GM15510 (cell line): ENCODE measurements around the gene SMIM22.

Experiments
- POLR2A ChIP-seq: IDR thresholded peaks from 3 replicates; pipeline ENCODE4 v1.6.1; 2011; ENCODE audit warnings: borderline replicate concordance; ENCODE audit not compliant: insufficient read length; ENCODE audit errors: extremely low read depth

SMIM22 gene

GRCh38 chr16:4785758-4786433 is 9.3 kb upstream of the SMIM22 start:
- TF ChIP-seq POLR2A, result no peak

DNA sequence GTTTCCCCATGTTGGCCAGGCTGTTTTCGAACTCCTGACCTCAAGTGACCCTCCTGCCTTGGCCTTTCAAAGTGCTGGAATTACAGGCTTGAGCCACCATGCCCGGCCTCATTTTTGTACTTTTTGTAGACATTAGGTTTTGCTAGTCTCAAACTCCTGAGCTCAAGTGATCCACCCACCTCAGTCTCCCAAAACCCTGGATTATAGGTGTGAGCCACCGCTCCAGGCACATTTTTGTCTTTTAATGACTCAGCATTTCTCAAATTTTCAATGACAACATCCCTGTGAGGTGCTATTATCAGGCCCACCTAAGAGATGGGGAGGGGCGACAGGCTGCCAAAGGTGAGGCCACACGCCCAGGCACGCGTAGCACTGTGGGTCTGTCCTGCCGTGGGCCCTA is 8.1 kb upstream of the SMIM22 start:
- no peak for TF ChIP-seq POLR2A

- TF ChIP-seq POLR2A, result no peak
These were observed 7.3 kb upstream of the SMIM22 start, which contains the start of gene SEPTIN12 for GRCh38 chr16:4787627-4788482. TSS of gene SEPTIN12 (minus strand) at chr16:4788345. CDS start at chr16:4787645, 700 bp downstream.

GRCh38 chr16:4788489-4788889 is 6.7 kb upstream of the SMIM22 start:
- no peak for TF ChIP-seq POLR2A

DNA sequence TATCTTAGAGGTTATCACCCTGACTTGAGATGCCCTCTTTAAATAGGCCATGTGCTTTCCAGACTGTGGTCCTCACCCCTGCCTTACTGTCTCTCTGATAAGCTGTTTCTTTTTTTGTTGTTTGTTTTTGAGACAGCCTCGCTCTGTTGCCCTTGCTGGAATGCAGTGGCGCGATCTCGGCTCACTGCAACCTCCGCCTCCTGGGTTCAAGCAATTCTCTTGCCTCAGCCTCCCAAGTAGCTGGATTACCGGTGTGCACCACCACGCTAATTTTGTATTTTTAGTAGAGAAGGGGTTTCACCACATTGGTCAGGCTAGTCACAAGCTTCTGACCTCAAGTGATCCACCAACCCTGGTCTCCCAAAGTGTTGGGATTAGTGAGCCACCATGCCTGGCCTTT is 6.3 kb upstream of the SMIM22 start:
- TF ChIP-seq POLR2A, result no peak

GRCh38 chr16:4790261-4790660 is 4.9 kb upstream of the SMIM22 start:
- no peak for TF ChIP-seq POLR2A

GRCh38 chr16:4790871-4791270 is 4.3 kb upstream of the SMIM22 start:
- no peak for TF ChIP-seq POLR2A

DNA sequence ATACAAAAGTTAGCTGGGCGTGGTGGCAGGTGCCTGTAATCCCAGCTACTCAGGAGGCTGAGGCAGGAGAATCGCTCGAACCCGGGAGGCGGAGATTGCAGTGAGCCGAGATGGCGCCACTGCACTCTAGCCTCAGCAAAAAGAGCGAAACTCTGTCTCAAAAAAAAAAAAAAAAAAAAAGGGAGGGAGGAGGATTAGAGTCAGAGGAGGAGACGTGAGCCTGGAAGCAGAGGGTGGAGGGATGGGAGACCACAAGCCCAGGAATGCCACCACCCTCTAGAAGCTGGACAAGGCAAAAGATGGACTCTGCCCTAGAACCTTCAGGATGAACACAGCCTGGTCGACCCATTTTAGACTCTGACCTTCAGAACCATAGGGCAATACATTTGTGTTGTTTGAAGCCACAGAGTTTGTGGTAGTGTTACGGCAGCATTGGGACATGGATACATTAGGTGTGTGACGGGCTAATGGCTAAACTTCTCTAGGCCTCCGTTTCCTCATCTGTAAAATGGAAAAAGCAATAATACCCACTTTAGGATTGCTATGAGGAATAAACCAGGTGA is 2.1 kb upstream of the SMIM22 start:
- TF ChIP-seq POLR2A, result no peak

- no peak for TF ChIP-seq POLR2A
These were observed 831 bp downstream of the SMIM22 start for GRCh38 chr16:4795828-4796572.

GRCh38 chr16:4796982-4797804 is 2.0 kb downstream of the SMIM22 start:
- TF ChIP-seq POLR2A, result no peak

GRCh38 chr16:4797805-4798252 is 2.7 kb downstream of the SMIM22 start:
- TF ChIP-seq POLR2A, result no peak

GRCh38 chr16:4798456-4798855 is 3.3 kb downstream of the SMIM22 start:
- no peak for TF ChIP-seq POLR2A

DNA sequence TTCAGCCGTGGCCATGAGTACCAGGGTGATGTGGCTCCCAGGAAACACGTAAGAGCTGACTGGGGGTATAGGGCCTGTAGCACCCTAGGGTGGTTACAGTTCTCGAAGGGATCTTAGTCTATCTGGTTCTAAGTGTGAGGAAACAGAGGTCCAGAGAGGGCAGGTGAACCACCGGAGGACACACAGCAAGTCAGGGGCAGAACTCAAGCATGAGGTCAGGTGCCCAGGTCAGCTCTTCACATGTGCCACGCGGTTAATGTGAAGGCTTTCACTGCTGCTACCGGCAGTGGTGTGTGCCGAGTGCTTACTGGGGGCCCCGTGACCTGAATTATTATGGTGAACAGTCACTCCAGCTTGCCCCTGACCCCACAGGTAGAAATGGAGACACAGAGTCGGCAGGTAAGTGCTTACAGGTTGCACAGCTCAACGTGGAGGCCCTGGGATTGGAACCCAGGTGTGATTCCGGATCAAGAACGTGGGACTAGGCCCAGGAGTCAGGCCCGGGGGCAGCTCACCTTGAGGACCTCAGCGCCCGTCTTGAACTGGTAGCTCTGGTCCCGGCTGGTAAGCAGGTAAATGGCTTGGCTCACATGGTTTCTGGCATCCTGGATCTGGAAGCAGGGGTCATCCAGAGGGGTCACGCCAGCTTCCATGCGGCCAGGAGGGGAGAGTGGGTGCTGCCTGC is 4.1 kb downstream of the SMIM22 start:
- TF ChIP-seq POLR2A, result no peak
